ENCODE measurements around the gene SPRYD3.

Gene SPRYD3

DNA sequence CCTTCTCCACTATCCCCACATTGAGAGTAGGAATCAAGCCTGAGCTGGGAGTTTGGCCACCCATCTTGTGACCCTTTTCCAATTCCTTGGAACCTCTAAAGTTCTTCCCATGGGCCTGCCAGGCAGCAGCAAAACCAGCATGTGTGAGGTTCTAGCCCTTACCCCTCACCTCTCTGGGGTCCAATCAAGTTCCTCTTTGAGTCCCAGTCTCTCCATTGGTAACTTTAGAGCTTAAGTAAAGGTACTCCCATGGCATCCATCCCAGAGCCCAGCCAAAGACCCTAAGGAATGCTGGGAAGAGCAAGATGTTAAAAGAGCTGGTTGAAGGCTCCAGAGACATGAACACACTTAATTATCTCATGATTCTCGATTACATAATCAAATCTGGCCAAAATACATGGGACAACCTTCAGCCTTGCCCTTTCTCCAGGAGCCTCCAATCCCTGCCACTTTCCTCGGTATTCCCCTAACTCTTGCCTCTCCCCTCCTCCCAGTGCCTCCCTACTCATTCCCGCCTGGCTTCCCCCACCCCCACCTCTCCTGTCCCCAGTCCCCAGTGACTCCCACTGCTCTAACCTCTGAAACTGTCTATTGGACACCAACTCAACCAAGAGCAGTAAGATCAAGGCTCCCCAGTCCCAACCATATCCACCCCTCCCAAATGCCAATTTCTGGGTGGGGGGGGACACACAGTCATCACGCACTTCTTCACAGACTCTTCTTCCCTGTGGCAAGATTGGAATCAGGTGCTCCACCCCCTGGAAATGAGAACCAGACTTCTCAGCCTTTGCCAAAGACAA, 34.1 kb downstream of the SPRYD3 start:
- peak overlapping the region; percentile 38 for H2BK120ac ChIP-seq (ENCODE audit: low read depth, low read length)

DNA sequence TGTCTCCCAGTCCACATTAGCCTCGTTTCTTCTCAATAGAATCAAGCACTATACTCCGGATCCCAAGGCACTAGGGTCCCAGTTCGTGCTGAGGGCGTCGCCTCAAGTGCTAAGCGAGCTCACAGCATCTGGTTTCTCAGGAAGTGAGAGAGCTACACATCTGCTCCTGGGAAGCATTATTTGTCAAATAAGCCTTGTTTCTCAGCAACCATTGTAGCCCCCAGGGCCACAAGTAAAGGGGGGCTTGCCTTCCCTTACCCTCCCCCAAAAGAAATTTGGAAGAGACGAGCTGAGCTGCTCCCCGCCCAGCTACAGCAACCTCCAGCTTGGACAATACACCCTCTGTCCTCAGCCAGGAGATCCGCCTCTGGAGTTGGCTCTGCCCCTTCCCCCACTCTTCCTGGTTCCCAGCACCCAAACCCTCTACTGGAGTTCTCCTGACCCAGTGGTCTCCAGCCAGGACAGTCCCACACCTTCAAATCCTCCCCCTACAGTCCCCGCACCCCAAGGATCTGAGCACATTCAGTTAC, 35.1 kb downstream of the SPRYD3 start:
- Histone ChIP-seq H2BK5ac (ENCODE audit: low read depth, low read length, poor library complexity, severe bottlenecking) (no peak overlapping the region), H3K14ac (ENCODE audit: low read length in 2 of 2) (no peak overlapping the region), H3K18ac (ENCODE audit: low read depth in 1 of 2, low read length in 2 of 2) (no peak overlapping the region), H3K23ac (ENCODE audit: low read length in 2 of 2) (no peak overlapping the region), H3K9ac (ENCODE audit: low read length) (peak overlapping the region; percentile 42), H3K9me3 (ENCODE audit: control insufficient read depth, low read length) (no peaks in the 10 kb centered on the region), H3K27me3 (ENCODE audit: control insufficient read depth in 1 of 2, insufficient read depth in 1 of 2, low read length in 2 of 2) (no peaks in the 10 kb centered on the region), H2BK120ac (ENCODE audit: low read depth, low read length) (no peak overlapping the region), H4K8ac (ENCODE audit: low read length) (peak overlapping the region; percentile 76), H2BK15ac (ENCODE audit: low read depth, poor library complexity, severe bottlenecking) (no peak overlapping the region), H2AK5ac (ENCODE audit: low read length, severe bottlenecking) (no peak overlapping the region), H2AFZ (ENCODE audit: low read depth, low read length) (no peak overlapping the region), H3K79me1 (replicated peaks; ENCODE audit: low read length, poor library complexity, severe bottlenecking) (peaks cover 6% of the 10 kb centered on the region), H3K4me2 (ENCODE audit: low read length, poor library complexity, severe bottlenecking) (no peak overlapping the region), H3K4ac (ENCODE audit: low read depth in 1 of 2, low read length in 2 of 2) (peak overlapping the region in 1 of 2 experiments; percentile 70), H2BK12ac (ENCODE audit: low read length in 2 of 2) (peak overlapping the region in 1 of 2 experiments; percentile 64), H4K91ac (ENCODE audit: low read length) (peak overlapping the region; percentile 53), H3K27ac (ENCODE audit: low read length, poor library complexity, severe bottlenecking) (no peak overlapping the region), H3K4me1 (ENCODE audit: control insufficient read depth, insufficient read depth, low read depth, low read length) (peaks cover 26% of the 10 kb centered on the region), H3K36me3 (ENCODE audit: control insufficient read depth in 1 of 2, insufficient read depth in 2 of 2, low read depth in 1 of 2, low read length in 2 of 2) (peaks cover 16 to 27% of the 10 kb centered on the region in 2 experiments), H3K4me3 (ENCODE audit: insufficient read depth in 1 of 2, low read depth in 1 of 2, low read length in 2 of 2) (peak overlapping the region in 1 of 2 experiments; percentile 93)
- no peak for DNase-seq
- WGBS = 59% methylated on average over 10 of the region's 10 CpGs

More for the DNA sequence above, 34.1 kb downstream of the SPRYD3 start:
- Histone ChIP-seq H3K4me3 (ENCODE audit: insufficient read depth in 1 of 2, low read depth in 1 of 2, low read length in 2 of 2) (peak overlapping the region in 1 of 2 experiments; percentile 93), H3K9ac (ENCODE audit: low read length) (peak overlapping the region; percentile 97), H2BK15ac (ENCODE audit: low read depth, poor library complexity, severe bottlenecking) (no peak overlapping the region), H3K4me1 (ENCODE audit: control insufficient read depth, insufficient read depth, low read depth, low read length) (peaks cover 34% of the 10 kb centered on the region), H3K4ac (ENCODE audit: low read depth in 1 of 2, low read length in 2 of 2) (no peak overlapping the region), H3K23ac (ENCODE audit: low read length in 2 of 2) (no peak overlapping the region), H3K9me3 (ENCODE audit: control insufficient read depth, low read length) (no peaks in the 10 kb centered on the region), H3K18ac (ENCODE audit: low read depth in 1 of 2, low read length in 2 of 2) (peak overlapping the region in 1 of 2 experiments; percentile 28), H4K91ac (ENCODE audit: low read length) (no peak overlapping the region), H2AK5ac (ENCODE audit: low read length, severe bottlenecking) (no peak overlapping the region), H2BK12ac (ENCODE audit: low read length in 2 of 2) (peak overlapping the region; percentile 2 to 64), H3K27me3 (ENCODE audit: control insufficient read depth in 1 of 2, insufficient read depth in 1 of 2, low read length in 2 of 2) (no peaks in the 10 kb centered on the region), H4K8ac (ENCODE audit: low read length) (no peak overlapping the region), H3K36me3 (ENCODE audit: control insufficient read depth in 1 of 2, insufficient read depth in 2 of 2, low read depth in 1 of 2, low read length in 2 of 2) (peaks cover 9 to 17% of the 10 kb centered on the region in 2 experiments), H2AFZ (ENCODE audit: low read depth, low read length) (no peak overlapping the region), H3K14ac (ENCODE audit: low read length in 2 of 2) (no peak overlapping the region), H2BK5ac (ENCODE audit: low read depth, low read length, poor library complexity, severe bottlenecking) (no peak overlapping the region), H3K4me2 (ENCODE audit: low read length, poor library complexity, severe bottlenecking) (no peak overlapping the region), H3K79me1 (replicated peaks; ENCODE audit: low read length, poor library complexity, severe bottlenecking) (peaks cover 3% of the 10 kb centered on the region), H3K27ac (ENCODE audit: low read length, poor library complexity, severe bottlenecking) (no peak overlapping the region)
- WGBS = 82% methylated on average over 4 of the region's 4 CpGs
- DNase-seq = no peak

DNA sequence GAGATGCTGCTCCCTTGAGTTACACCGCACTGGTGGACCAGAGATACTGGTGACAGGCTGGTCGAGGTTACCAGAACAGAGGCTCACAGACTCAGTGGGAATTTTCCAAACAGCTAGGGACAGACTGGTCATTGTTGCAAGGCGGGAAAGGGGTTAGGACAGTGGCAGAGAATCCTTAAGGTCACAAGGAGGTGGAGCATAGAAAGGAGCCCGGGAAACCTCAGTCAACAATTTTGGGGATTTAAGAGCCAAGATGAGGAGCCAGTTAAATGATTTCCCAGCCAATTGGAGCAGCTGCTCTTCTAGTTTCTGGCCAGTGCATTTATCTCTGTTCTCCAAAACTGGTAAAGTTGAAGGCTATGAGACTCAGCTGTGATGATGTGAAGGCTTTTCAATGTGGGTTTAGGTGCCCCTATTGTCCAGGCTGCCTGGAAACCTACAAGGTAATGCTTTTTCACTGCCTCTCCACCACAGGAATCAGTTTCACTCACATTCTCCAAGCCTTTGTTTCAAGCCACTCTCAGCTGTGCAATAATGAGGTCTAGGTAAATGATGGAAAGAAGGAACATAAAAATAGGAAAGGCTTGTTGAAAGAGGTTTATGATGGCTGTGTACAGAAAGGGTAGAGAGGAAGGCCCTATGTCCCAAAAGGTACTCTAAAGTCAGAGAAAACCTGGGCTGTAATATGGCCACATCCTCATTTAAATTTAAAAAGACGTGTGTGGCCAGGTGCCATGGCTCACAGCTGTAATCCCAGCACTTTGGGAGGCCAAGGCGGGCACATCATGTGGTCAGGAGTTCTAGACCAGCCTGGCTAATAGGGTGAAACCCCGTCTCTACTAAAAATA, 36.4 kb downstream of the SPRYD3 start:
- Histone ChIP-seq H3K27ac (ENCODE audit: low read length, poor library complexity, severe bottlenecking) (no peak overlapping the region), H3K27me3 (ENCODE audit: control insufficient read depth in 1 of 2, insufficient read depth in 1 of 2, low read length in 2 of 2) (no peaks in the 10 kb centered on the region), H2BK15ac (ENCODE audit: low read depth, poor library complexity, severe bottlenecking) (no peak overlapping the region), H3K36me3 (ENCODE audit: control insufficient read depth in 1 of 2, insufficient read depth in 2 of 2, low read depth in 1 of 2, low read length in 2 of 2) (peaks cover 21 to 39% of the 10 kb centered on the region in 2 experiments), H4K91ac (ENCODE audit: low read length) (no peak overlapping the region), H2BK5ac (ENCODE audit: low read depth, low read length, poor library complexity, severe bottlenecking) (no peak overlapping the region), H2BK12ac (ENCODE audit: low read length in 2 of 2) (no peak overlapping the region), H2AK5ac (ENCODE audit: low read length, severe bottlenecking) (no peak overlapping the region), H3K4me2 (ENCODE audit: low read length, poor library complexity, severe bottlenecking) (no peak overlapping the region), H3K9ac (ENCODE audit: low read length) (peak overlapping the region; percentile 12), H3K4me3 (ENCODE audit: insufficient read depth in 1 of 2, low read depth in 1 of 2, low read length in 2 of 2) (no peak overlapping the region), H3K18ac (ENCODE audit: low read depth in 1 of 2, low read length in 2 of 2) (no peak overlapping the region), H3K14ac (ENCODE audit: low read length in 2 of 2) (no peak overlapping the region), H2BK120ac (ENCODE audit: low read depth, low read length) (no peak overlapping the region), H4K8ac (ENCODE audit: low read length) (no peak overlapping the region), H3K4ac (ENCODE audit: low read depth in 1 of 2, low read length in 2 of 2) (no peak overlapping the region), H2AFZ (ENCODE audit: low read depth, low read length) (no peak overlapping the region), H3K79me1 (replicated peaks; ENCODE audit: low read length, poor library complexity, severe bottlenecking) (peaks cover 6% of the 10 kb centered on the region), H3K4me1 (ENCODE audit: control insufficient read depth, insufficient read depth, low read depth, low read length) (peaks cover 14% of the 10 kb centered on the region), H3K9me3 (ENCODE audit: control insufficient read depth, low read length) (no peaks in the 10 kb centered on the region), H3K23ac (ENCODE audit: low read length in 2 of 2) (no peak overlapping the region)
- WGBS = 92% methylated on average over 7 of the region's 7 CpGs
- DNase-seq = no peak

DNA sequence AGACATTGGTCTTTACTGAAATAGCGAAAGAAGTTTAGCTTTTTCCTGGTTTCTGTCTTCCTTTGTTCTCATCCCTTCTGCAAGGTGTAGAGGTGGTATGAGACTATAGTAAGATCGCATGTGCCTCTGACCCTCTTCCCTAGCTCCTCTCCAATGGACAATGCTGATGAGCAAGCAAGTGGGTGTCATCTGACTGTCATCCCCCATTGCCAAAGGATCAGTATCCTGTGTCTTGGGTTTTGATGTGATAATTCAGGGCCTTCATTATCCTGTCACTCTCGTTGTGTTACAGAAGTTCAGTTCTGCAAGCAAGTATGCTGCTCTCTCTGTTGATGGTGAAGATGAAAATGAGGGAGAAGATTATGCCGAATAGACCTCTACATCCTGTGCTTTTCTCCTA, 39.3 kb downstream of the SPRYD3 start:
- no peak for DNase-seq
- H3K27me3 ChIP-seq (ENCODE audit: control insufficient read depth in 1 of 2, insufficient read depth in 1 of 2, low read length in 2 of 2) = no peaks in the 10 kb centered on the region
- no peak overlapping the region for H2BK12ac ChIP-seq (ENCODE audit: low read length in 2 of 2)
- H3K9ac ChIP-seq (ENCODE audit: low read length) = no peak overlapping the region
- no peak overlapping the region for H2AFZ ChIP-seq (ENCODE audit: low read depth, low read length)
- no peak overlapping the region for H3K23ac ChIP-seq (ENCODE audit: low read length in 2 of 2)
- H4K8ac ChIP-seq (ENCODE audit: low read length) = no peak overlapping the region
- no peak overlapping the region for H3K18ac ChIP-seq (ENCODE audit: low read depth in 1 of 2, low read length in 2 of 2)
- H3K4me2 ChIP-seq (ENCODE audit: low read length, poor library complexity, severe bottlenecking) = no peak overlapping the region
- H3K79me1 ChIP-seq (replicated peaks; ENCODE audit: low read length, poor library complexity, severe bottlenecking) = peaks cover 6% of the 10 kb centered on the region
- H3K4me1 ChIP-seq (ENCODE audit: control insufficient read depth, insufficient read depth, low read depth, low read length) = peaks cover 3% of the 10 kb centered on the region
- H2BK5ac ChIP-seq (ENCODE audit: low read depth, low read length, poor library complexity, severe bottlenecking) = no peak overlapping the region
- H3K9me3 ChIP-seq (ENCODE audit: control insufficient read depth, low read length) = no peaks in the 10 kb centered on the region
- H2AK5ac ChIP-seq (ENCODE audit: low read length, severe bottlenecking) = no peak overlapping the region
- no peak overlapping the region for H2BK120ac ChIP-seq (ENCODE audit: low read depth, low read length)
- H3K14ac ChIP-seq (ENCODE audit: low read length in 2 of 2) = no peak overlapping the region
- no peak overlapping the region for H3K4me3 ChIP-seq (ENCODE audit: insufficient read depth in 1 of 2, low read depth in 1 of 2, low read length in 2 of 2)
- no peak overlapping the region for H2BK15ac ChIP-seq (ENCODE audit: low read depth, poor library complexity, severe bottlenecking)
- H3K27ac ChIP-seq (ENCODE audit: low read length, poor library complexity, severe bottlenecking) = no peak overlapping the region
- H4K91ac ChIP-seq (ENCODE audit: low read length) = no peak overlapping the region
- WGBS = 89% methylated on average over 2 of the region's 4 CpGs
- H3K36me3 ChIP-seq (ENCODE audit: control insufficient read depth in 1 of 2, insufficient read depth in 2 of 2, low read depth in 1 of 2, low read length in 2 of 2) = peaks cover 46 to 65% of the 10 kb centered on the region in 2 experiments
- no peak overlapping the region for H3K4ac ChIP-seq (ENCODE audit: low read depth in 1 of 2, low read length in 2 of 2)

Measured in mesenchymal stem cell (in vitro differentiated cells and primary cell).